Jurkat, Clone E6-1 (cell line): ENCODE results near the gene PLEKHN1.
"Not testable (repeated sequence)": the region's sequence is repeated elsewhere in the genome, so short reads cannot be mapped to it uniquely, and the experiment has no call there.

Experiments used
- DNase-seq: peaks from one replicate; pipeline ENCODE4 v3.0.0-alpha.2; 2011; ENCODE audit warnings: low read depth, low spot score
- H3K4me3 ChIP-seq: 2 replicates; pipeline ENCODE4 v1.5.1; 2011; ENCODE audit warnings: mild to moderate bottlenecking, low read length, control low read depth, moderate library complexity

PLEKHN1 gene

DNA sequence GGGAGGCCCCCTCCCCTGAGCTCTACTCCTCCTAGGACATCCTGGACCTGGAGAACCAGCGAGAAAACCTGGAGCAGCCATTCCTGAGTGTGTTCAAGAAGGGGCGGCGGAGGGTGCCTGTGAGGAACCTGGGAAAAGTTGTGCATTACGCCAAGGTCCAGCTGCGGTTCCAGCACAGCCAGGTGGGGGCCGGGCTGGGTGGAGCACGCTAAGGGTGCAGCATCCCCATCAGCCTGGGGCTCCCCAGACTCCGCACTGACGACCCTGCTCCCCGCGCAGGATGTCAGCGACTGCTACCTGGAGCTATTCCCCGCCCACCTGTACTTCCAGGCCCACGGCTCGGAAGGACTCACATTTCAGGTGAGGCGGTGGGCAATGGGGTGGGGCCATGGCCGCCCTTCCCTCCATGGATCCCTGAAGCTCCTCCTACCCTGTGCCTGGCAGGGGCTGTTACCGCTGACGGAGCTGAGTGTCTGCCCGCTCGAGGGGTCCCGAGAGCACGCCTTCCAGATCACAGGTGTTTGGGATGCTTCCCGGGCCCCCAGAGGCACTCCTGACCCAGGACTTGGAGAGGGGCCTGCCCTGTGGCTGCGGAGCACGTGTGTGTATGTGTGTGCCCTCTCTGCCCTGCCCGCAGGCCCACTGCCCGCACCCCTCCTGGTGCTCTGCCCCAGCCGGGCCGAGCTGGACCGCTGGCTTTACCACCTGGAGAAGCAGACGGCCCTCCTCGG, 4.1 kb downstream of the PLEKHN1 start:
- DNase-seq: no peak
- no peak overlapping the region for H3K4me3 ChIP-seq

DNA sequence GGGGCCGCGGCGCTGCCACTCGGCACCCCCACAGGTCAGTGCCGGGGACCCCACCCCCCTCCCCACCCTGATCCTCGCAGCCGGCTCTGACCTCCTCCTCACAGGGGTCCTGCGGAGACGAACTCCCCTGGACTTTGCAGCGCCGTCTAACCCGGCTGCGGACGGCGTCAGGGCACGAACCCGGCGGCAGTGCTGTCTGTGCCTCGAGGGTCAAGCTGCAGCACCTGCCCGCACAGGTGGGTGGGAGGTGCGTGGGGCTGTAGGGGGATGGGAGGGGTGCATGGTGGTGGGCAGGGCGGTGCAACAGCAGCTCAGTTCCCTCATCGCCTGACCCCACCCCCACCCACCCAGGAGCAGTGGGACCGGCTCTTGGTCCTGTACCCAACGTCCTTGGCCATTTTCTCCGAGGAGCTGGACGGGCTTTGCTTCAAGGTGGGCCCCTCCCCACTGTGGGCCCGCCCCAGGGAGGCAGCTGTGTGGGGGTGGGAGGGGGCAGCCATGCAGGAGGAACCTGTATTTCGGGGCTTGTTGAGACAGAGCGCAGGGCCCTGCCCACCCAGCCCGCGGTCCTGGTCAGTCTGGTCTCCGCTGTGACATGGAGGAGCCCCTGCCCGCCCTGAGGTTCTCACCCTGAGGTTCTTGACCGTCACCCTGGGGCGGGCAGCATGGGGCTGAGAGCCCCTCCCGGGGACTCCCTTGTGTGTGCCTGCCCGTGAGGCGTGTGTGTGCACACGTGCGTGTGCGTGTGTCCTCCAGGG, 4.9 kb downstream of the PLEKHN1 start:
- H3K4me3 ChIP-seq: no peak overlapping the region
- no peak for DNase-seq

DNA sequence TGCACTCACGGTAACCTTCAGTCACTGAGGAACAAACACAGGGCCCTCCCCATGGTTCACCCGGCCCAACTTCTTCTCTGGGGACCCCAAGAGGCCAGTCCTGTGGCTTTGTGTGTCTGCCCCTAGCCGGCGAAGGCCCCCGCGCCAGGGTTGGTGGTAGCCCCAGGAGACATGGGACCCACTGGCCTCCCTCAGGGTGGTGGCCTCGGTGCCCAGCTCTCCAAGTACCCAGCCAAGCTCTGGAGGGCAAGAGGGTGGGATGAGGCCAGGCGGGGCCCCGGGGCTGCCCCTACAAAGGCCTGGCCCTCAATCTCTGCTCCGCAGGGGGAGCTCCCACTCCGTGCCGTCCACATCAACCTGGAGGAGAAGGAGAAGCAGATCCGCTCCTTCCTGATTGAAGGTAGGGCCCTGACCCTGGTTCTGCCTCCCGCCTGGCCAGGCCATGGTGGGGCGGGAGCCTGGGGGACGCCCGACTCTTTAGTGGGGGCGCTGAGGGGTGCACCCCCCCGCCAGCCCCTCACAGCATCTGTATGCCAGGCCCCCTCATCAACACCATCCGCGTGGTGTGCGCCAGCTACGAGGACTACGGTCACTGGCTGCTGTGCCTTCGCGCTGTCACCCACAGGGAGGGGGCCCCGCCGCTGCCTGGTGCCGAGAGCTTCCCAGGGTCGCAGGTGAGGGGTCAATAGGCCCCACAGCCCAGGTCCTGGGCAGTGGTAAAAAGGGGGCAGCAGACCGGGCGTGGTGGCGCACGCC, 5.6 kb downstream of the PLEKHN1 start:
- no peak for DNase-seq
- no peak overlapping the region for H3K4me3 ChIP-seq

DNA sequence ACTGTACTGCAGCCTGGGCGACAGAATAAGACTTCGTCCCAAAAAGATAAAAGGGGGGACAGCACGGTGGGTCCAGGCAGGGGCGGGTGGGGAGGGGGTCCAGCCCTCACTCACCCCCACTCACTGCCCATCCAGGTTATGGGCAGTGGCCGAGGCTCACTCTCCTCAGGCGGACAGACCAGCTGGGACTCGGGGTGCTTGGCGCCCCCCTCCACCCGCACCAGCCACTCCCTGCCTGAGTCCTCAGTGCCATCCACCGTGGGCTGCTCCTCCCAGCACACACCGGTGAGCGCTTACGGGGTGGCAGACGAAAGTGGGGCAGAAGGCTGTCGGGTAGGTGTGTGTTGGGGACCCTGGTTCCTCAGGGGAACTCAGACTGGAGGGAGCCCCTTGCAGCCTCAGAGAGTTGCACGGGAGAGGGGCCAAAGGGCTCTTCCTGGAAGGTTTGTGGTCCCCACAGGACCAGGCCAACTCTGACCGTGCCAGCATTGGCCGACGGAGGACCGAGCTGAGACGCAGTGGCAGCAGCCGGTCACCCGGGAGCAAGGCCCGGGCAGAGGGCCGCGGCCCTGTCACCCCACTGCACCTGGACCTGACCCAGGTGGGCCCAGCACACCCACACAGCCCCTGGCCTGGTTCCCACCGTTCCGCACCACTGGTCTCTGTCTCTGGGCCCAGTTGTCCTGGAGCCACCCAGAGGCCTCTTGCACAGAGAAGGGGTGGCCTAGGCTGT, 6.6 kb downstream of the PLEKHN1 start:
- H3K4me3 ChIP-seq: no peak overlapping the region
- DNase-seq: no peak

GRCh38 chr1:973459-974292, 7.4 kb downstream of the PLEKHN1 start:
- DNase-seq: no peak
- H3K4me3 ChIP-seq: no peak overlapping the region

- no peak for DNase-seq
- H3K4me3 ChIP-seq: no peak overlapping the region
Measured at GRCh38 chr1:974293-974640, 8.0 kb downstream of the PLEKHN1 start.

DNA sequence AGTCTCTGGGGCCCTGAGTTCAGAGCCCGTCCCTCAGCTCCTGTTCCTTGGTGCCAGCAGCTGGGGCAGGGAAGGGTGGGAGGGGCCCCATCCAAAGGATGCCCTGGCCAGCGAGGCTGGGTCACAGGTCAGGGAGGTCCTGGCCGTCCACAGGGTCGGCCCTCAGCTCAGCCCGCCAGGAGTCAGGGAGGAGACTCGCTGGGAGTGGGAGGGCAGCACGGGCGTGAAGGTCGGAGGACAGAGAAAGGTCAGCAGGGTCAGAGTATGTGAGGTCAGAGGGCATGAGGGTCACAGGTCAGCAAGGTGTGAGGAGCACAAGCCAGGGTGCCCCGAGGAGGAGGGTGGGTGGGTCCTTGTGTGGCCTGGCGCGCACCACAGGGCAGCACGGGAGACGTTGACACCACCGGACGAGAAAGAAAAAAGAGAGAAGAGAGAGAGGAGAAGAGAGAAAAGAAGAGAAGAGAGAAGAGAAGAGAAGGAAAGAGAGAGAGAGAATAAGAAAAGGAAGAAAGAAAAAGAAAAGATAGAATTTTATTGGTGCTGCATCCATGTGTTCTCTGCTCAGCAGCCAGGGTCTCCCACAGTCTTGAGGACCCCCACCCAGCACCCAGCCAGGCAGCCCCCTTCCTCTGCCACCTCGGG, 8.5 kb downstream of the PLEKHN1 start:
- H3K4me3 ChIP-seq: no peak overlapping the region

GRCh38 chr1:975365-975764, 9.1 kb downstream of the PLEKHN1 start:
- H3K4me3 ChIP-seq: no peak overlapping the region
- DNase-seq: no peak

More for the DNA sequence above, 8.5 kb downstream of the PLEKHN1 start:
- DNase-seq: no peak

GRCh38 chr1:975896-976683, 9.8 kb downstream of the PLEKHN1 start:
- peak overlapping the region; percentile 51 for H3K4me3 ChIP-seq
- no peak for DNase-seq

- not testable (repeated sequence) for H3K4me3 ChIP-seq, DNase-seq
Measured at GRCh38 chr1:976791-977190, 10.5 kb downstream of the PLEKHN1 start.

DNA sequence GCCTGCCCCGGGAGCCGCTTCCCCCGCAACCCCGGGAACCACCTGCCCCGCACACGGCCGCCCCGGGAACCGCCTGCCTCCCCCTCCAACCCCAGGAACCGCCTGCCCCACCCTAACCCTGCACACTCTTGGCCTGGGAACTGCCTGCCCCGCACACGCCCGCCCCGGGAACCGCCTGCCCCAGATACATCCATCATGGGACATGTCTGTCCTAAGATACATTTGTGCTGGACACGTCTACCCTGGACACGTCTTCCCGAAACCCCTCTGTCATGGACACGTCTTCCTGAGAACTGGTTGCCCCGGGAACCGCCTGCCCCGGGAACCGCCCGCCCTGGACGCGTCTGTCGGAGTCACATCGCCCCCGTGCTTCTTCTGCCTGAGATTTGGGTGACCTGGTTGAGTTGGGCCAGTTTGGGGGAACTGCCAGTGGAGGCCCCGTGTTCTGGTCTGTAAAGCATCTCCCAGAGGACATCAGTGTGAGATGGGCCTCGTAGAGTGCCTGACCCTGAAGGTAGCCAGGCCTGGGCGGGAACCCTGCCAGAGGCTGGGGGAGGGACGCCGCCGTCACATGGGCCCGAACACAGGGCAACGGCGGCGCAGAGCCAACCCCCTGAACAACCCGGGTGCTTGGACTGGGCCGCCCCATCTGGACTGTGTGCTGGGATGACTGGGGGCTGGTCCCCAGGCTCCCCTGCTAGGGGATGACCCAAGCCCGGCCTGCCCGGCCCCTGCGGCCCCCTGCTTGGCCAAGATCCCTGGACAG, 12.0 kb downstream of the PLEKHN1 start:
- H3K4me3 ChIP-seq: no peak overlapping the region
- DNase-seq: no peak

DNA sequence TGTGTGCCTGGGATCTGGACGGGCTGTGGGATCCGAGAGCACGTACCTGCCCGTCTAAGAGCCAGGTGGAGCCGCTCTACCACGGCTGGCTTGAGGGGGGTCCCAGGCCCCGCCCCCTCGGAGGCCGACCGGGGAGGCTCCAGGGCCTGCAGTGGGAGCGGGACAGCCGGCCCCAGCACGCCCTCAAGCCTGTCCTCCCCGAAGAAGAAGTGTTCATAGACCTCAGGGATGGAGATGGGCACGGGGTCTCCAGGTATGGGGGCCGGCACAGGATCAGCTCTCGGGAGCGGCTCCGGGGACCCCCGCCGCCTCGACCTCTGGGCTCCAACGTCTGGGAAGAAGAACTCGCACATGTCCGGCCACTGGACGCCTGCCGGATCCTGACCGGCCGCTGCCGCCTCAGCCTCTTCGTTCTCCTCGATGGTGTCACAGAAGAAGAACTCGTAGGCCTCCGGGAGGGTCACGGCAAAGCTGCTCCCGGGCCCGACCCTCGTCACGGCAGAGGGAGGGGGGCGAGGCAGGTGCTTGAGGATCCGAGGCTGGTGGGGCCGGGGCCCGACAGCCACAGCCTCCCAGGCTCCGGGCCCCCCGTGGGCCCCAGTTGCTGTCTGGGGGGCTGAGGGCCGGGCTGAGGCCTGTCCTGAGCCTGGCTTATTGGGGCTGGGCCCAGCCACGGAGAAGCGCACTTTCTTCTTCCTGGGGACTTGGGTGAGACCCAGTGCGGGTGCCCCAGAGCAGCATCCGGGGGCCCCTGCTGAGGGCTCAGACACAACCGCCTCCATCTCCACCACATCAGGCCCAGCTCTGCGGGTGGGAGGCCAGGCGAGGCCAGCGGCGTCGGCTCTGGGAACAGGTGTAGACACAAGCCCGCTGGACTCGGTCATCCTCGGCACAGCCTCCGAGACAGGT, 12.8 kb downstream of the PLEKHN1 start:
- no peak overlapping the region for H3K4me3 ChIP-seq
- DNase-seq: no peak

DNA sequence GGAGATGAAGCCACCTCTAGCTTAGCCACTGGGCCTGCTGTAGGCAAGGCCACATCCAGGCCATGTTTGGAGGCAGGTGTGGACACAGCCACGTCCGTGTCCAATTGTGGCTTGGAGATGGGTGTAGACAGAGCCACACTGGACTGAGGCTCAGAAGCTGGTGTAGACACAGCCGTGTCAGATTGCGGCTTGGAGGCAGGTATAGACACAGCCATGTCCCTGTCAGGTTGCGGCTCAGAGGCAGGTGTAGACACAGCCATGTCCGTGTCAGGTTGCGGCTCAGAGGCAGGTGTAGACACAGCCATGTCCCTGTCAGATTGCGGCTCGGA, 13.4 kb downstream of the PLEKHN1 start:
- no peak overlapping the region for H3K4me3 ChIP-seq
- DNase-seq: no peak

DNA sequence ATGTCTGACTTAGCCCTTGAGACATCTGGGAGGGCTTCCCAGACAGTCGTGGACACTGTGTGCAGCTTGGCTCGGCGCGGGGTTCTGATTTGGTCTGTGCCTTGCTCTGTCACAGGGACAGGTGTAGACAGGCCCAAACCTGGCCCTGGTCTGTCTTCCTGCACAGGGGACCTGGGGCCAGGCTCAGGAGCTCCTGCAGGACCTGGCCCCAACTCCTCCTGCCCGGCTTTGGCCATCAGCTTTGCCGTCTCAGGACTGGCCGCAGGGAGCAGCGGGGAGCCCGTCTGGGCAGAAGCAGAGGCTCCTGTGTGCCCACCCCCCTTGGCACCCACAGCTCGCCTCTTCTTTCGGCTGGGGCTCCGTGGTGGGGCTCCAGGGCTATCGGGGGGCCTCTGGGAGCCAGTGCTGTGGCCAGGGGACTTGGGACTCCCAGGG, 13.9 kb downstream of the PLEKHN1 start:
- DNase-seq: no peak
- no peak overlapping the region for H3K4me3 ChIP-seq

- no peak overlapping the region for H3K4me3 ChIP-seq
- DNase-seq: no peak
Measured at GRCh38 chr1:980602-981395, 14.5 kb downstream of the PLEKHN1 start.
